GM03348 (cell line): ENCODE data around the gene SGSM2.

Experiments
- DNase-seq: peaks from one replicate; pipeline ENCODE4 v3.0.0; 2012; ENCODE audit warnings: low spot score

The SGSM2 gene

DNA sequence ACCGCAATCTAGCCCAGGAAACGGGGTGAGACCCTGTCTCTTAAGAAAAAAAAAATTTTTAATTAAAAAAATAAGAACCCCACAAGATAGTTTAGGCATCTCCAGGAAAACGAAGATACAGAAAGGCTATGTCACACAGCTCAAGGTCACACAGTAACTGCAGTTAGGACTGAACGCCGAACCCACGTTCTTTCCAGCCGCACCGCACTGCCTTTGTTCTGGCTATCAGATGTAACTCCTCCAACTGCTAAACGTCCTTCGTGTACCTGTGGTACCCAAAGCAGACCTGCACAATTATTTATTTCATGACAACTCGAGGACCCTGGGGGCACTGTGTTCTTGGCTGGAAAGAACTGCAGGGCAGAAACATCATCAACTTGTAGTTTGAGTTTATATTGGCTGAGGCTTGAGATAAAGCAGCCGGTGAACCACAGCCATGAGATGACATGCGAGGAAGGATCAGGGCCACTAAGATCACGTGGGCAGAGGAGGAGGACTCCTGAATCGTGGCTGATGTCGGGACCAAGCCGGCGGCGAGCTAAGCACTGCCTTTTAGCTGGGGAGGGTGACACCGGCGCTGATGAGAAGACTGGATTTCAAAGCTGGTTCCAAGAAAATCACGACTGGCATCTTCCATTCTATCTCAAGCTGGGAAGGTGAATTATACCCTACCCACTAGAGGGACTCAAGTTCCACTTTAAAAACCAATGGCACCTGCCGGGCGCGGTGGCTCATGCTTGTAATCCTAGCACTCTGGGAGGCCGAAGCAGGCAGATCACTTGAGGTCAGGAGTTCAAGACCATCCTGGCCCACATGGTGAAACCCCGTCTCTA, 84.2 kb downstream of the SGSM2 start:
- DNase-seq: no peak

DNA sequence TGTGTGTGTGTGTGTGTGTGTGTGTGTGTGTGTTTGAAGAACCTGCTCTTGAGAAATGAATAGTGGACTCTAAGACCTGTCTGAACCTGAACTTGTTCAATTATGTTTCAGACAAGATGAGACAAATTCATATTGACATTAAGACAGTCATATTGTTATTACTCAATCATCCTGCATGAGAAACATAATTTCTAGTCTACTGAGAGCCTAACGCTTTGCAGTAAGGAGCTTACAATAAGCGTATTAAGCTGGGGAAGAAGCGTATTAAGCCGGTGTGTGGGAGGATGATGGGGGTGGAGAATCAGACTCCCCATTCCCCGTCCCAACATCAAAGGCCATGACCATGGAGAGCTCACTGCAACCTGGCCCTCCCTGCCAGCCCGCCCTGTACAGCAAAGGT, 86.0 kb downstream of the SGSM2 start:
- DNase-seq: no peak

DNA sequence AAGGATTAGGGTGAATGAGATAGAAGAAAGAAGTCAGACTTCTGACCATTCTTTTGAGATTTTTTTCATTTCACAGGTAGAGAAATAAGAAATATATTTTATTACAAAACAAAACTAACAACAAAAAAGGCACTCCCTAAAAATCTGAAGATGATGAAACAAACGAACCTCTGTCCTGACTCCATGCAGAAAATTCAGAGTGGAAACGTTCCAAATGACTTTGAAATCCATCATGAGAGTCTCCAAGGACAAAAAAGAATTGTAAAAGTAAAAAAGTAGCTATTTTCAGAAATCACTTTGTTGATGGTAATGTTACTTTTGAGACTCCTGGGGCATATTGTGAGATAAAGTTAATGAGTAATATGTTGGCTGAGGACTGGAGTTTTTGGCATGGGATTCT, 89.9 kb downstream of the SGSM2 start:
- no peak for DNase-seq

- DNase-seq: no peak
Measured at GRCh38 chr17:2427910-2428309, 90.6 kb downstream of the SGSM2 start.
